Activated T-cell treated with anti-CD3 and anti-CD28 coated beads, Interleukin-2, amount 50 U/mL, for 1 hour (primary cell): Measurements from ENCODE around the gene PPP3R1.

ENCODE experiments used
- DNase-seq: peaks from one replicate; pipeline ENCODE4 v3.0.0-alpha.2; 2020

PPP3R1 gene

GRCh38 chr2:68252400-68253218, at the start of gene PPP3R1:
PPP3R1 (minus strand) TSS chr2:68252532; CDS start chr2:68252127, 405 bp downstream.
- peak; percentile 94 for DNase-seq

GRCh38 chr2:68295516-68295915, 43.2 kb upstream of the PPP3R1 start:
- no peak for DNase-seq

DNA sequence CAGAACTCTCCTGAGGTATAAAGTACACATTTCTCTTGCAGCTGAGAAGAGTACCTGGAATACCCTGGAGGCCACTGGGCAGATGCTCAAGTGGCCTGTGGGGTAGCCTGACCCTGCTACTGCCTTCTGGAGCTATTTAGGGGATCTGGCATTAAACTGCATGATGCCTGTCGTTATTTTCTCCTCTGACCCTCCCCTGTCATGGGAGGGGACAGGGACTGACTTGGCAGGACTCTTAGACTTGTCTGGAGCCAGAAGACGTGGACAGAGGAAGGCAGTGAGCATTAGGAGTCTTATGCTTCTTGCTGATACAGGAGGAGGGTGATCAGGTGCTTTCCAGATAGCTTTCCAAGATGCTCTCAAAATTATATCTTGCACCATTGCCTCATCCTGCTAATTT, 42.6 kb upstream of the PPP3R1 start:
- DNase-seq: no peak

DNA sequence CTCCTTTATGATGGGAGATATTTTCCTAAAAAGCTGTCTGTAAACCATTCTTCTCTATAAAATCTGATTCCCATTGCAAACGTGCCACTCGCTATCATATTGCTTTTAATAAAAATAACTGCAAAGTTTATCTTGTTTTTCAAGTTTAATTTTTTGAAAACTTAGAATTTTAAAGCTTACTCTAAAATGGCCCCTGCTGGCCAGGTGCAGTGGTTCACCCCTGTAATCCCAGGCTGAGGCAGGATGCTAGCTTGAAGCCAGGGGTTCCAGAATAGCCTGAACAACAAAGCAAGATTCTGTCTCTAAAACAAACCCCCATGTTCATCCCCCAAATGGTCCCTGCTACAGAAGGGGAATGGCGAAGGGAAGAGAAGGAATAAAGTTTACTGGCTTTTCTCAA, 41.9 kb upstream of the PPP3R1 start:
- no peak for DNase-seq

DNA sequence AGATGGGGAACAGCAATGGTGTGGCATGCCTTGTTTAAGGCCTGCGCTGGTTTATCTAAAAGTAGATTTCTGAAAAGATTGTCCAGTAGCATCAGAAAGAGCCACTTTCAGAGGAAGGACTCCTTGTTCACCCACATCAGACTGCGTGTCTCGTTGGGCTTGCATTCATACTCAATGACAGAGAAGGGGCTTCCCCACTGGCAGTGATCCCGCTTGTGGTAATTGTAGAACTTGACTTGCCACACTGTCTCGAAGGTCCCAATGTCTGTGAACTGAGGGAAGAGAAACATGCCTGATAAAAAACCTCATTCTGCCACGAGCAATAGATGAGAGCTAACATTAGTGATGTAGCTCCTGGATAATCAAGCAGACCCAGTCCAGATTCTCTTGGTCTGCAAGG, 41.4 kb upstream of the PPP3R1 start:
- no peak for DNase-seq

GRCh38 chr2:68293024-68293423, 40.7 kb upstream of the PPP3R1 start:
- DNase-seq: no peak

- no peak for DNase-seq
Measured at GRCh38 chr2:68292108-68292710, 39.9 kb upstream of the PPP3R1 start.

GRCh38 chr2:68291314-68291713, 39.0 kb upstream of the PPP3R1 start:
- no peak for DNase-seq

- no peak for DNase-seq
Measured at GRCh38 chr2:68290901-68291300, 38.6 kb upstream of the PPP3R1 start.

- DNase-seq: no peak
Measured at GRCh38 chr2:68287580-68288441, 35.5 kb upstream of the PPP3R1 start.

DNA sequence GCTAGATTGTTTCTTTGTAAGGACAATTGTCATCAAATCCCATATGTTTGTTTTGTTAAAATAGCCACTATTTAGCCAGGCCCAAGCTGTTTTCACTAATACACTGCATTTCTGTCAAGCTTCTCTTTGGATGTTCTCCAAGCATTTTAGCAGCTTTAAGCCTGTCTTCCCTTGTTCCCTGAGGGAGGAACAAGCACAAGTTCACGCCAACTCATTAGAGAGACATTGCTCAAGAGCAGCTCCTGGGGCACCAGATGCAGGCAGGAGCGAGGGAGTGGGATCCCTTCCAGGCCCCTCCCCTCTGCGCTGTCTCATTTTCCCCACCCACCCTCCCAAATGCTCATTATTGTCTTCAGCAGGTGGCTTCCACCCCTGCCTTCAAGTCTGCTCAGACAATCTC, 32.6 kb upstream of the PPP3R1 start:
- DNase-seq: no peak

GRCh38 chr2:68283419-68283812, 31.1 kb upstream of the PPP3R1 start:
- DNase-seq: no peak

DNA sequence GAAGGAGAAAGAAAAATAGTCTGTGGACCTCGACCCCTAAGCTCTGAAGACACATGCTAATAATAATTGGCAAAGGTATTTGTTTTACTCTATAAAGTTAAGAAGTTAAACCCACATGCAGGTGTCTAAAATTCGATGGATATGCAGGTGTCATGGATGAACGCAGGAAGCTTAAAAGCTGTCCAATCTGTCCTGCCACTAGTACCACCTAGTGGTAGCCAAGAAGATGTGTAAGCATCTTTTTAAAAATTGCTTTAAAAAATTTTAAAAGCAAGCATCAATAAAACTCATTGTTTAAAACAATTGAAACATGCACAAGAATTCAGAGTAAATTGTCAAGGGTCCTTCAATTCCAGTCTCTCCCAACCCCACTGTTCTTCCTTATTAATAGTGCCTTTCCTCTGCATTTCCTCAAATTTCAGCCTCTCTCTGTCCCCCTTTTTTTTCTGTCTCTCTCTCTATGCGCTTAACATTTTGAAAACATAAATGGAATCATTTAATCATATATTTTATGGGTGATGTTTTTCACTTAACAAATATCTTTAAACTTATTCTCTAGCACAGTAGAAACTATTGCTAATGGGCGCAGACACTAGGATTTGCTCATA, 30.6 kb upstream of the PPP3R1 start:
- no peak for DNase-seq

GRCh38 chr2:68280796-68281195, 28.5 kb upstream of the PPP3R1 start:
- DNase-seq: no peak

DNA sequence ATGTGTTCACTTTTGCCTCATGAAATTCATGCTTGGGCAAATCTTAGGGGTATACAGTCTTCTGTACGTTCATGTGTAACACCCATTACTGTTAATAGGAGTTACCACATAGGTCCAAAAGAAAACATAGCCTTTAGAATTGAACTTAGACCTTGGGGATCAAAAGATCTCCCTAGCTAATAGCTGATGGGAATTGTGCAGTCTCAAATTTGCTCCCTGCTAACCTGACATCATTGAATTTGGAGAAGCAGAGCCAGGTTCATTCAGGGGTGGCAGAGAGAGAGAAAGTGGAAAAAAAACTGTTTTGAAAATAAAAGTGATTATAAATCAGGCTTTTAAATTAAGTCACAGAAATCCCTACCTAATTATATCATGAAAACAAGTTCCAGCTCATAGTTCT, 28.0 kb upstream of the PPP3R1 start:
- no peak for DNase-seq

DNA sequence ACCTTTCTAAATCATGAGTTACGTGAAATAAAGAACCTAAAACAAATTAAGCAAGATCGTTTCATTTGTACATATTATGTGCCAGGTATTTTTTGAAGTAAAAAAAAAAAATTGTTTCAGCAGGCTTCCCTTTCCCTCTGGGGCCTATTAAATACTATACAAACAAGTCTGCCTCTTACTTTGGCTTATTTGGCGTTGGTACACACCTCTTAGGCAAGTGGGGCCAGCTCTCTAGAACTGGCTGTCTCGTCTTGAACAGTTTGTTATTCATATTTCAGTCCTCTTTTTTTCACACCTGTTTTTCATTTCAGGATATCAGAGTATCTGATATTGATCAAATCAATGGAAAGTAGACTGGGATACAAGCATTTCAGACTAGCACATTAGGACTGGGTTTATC, 27.4 kb upstream of the PPP3R1 start:
- no peak for DNase-seq

DNA sequence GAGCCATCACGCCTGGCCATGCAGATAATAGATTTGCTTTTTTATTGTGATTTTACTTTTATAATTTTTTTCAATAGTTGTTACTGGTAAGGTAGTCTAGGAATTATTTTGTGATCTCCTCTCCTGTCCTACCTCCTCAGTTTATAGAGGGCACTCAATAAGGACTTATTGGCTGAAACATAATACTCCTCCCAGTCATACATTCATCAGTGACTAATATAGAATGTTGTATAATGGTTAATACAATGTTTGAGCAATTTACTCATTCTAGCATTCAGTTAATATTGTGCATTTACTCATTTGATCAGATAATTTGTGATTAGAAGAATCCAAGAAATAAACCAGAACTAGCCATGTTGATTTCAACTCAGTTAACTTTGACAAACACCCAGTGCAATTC, 25.8 kb upstream of the PPP3R1 start:
- no peak for DNase-seq

DNA sequence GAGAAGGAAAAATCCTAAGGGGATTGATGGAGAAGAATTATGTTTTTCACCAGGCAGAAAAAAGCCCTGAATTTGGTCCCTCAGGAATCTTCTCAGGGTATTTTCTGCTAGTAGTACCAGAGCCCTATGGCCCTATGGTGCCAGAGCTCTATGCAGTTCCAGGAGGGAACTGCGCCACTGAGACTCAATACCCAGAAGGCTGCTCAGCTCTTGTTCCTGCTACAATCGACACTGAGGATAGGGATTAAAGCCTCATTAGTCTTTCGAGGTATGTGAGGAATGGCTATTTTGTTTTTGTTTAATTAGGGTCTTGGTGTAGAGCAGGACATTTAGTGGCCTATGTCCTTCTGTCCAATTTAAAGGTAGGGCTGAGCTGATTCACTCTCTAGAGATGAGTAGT, 21.7 kb upstream of the PPP3R1 start:
- DNase-seq: no peak

- DNase-seq: no peak
Measured at GRCh38 chr2:68272246-68272994, 20.1 kb upstream of the PPP3R1 start.

- no peak for DNase-seq
Measured at GRCh38 chr2:68266655-68267054, 14.3 kb upstream of the PPP3R1 start.

GRCh38 chr2:68263632-68264031, 11.3 kb upstream of the PPP3R1 start:
- no peak for DNase-seq

DNA sequence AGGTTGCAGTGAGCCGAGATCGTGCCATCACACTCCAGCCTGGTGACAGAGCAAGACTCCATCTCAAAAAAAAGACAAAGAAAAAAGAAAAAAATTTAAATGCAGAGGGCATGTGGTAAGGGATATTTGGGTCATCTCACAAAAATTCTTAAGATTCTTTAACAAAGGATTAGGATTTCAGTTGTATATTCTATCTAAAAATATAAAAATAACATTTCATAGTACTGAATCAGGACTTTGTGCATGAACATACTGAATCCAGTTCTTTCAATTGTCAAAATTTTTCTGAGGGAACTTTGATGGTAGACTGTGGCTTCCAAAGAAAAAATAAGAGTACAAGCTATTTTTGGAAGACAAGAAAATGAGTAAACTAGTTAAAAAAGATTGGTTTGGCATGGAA, 6.5 kb upstream of the PPP3R1 start:
- no peak for DNase-seq

DNA sequence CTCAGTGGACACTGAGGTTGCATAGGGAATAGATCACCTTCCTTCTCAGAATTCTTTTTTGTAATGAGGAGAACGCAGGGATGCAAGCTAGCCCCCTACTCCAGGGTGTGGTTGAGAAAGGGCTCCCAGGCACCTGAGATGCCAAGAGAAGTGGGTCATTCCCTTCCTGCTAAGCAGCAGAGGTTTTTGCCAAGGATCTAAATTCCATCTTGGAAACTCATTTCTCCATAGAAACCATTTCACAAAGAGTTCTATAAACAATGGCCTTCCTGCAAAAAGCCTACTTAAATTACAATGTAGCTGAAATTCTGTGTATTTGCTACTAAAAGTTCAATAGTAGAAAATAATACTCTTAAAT, 3.7 kb upstream of the PPP3R1 start:
- DNase-seq: no peak
